Gastrocnemius medialis (tissue), 4 donors: ENCODE data around the gene XKR7. TPM values are rescaled to one million over a fixed set of nuclear protein-coding genes. Genes with fewer than 3 reads are reported as not detected.
A peak's percentile ranks its signal among the peaks of the same experiment; 100 is the strongest.

Experiments
- ATAC-seq, 2 donors: fragments of 150-250 bp; one replicate each; pipeline ENCODE4 v1.9.1; 2016
- DNase-seq, 2 donors: peaks; one replicate each; pipeline ENCODE4 v3.0.0-alpha.2; 2019
- H3K27ac ChIP-seq, 4 donors: fragments of 200-600 bp; sonication (generic); 1 replicate in 1 of 4; 2 replicates in 3 of 4; pipeline ENCODE4 v1.5.1; 2016 to 2018; ENCODE audit warnings: mild to moderate bottlenecking in 2 of 4, moderate library complexity in 1 of 4
- H3K27me3 ChIP-seq, 3 donors: fragments of 200-600 bp; sonication (generic) in 2 of 3; 1 replicate in 1 of 3; 2 replicates in 2 of 3; pipeline versions ENCODE4 v1.5.1 to v1.6.0; 2016 to 2019; ENCODE audit warnings: mild to moderate bottlenecking in 1 of 3, moderate library complexity in 1 of 3
- H3K36me3 ChIP-seq, 2 donors: fragments of 200-600 bp; sonication (generic) in 1 of 2; one replicate each; pipeline ENCODE4 v1.5.1; 2017 to 2018
- H3K4me1 ChIP-seq, 2 donors: fragments of 200-600 bp; sonication (generic) in 1 of 2; one replicate each; pipeline ENCODE4 v1.5.1; 2016 to 2017; ENCODE audit warnings: mild to moderate bottlenecking in 2 of 2
- H3K4me3 ChIP-seq, 4 donors: fragments of 200-600 bp; sonication (generic) in 3 of 4; 1 replicate in 1 of 4; 2 replicates in 3 of 4; pipeline ENCODE4 v1.5.1; 2016 to 2019; ENCODE audit warnings: mild to moderate bottlenecking in 2 of 4
- H3K9me3 ChIP-seq, 3 donors: fragments of 200-600 bp; sonication (generic) in 2 of 3; 1 replicate in 1 of 3; 2 replicates in 2 of 3; pipeline ENCODE4 v1.5.1; 2016 to 2019
- CTCF ChIP-seq, 5 experiments: fragments of 450-650 bp in 3 of 5; fragments of 200-600 bp in 2 of 5; sonication (generic) in 2 of 5; IDR thresholded peaks in 4 of 5; conservative IDR thresholded peaks in 1 of 5; 1 replicate in 4 of 5; 2 replicates in 1 of 5; pipeline ENCODE4 v1.5.1; 2016 to 2019; ENCODE audit warnings: antibody characterized with exemption in 5 of 5, mild to moderate bottlenecking in 3 of 5, moderate library complexity in 3 of 5
- POLR2A ChIP-seq, 2 donors: fragments of 450-650 bp; IDR thresholded peaks; one replicate each; pipeline ENCODE4 v1.6.1; 2017; ENCODE audit warnings: antibody characterized with exemption in 2 of 2, mild to moderate bottlenecking in 2 of 2, moderate library complexity in 2 of 2
- in situ Hi-C, 4 donors: fragments of 200-750 bp; cut with MboI; loops; one replicate each; pipeline versions ENCODE4 v1.15.0 to v1.8.0; 2017; ENCODE audit warnings: low sequenced_read_pairs in 4 of 4
- intact Hi-C: fragments of 100-400 bp; cut with DNase I; formaldehyde crosslinking; loops from one replicate; pipeline ENCODE4 v1.15.1; 2023; ENCODE audit warnings: low total_unique reads
- total RNA-seq, 4 donors: library from RNA; depleted of rRNA; stranded (reverse); fragments of >200 nt; gene quantifications; one replicate each; pipeline versions ENCODE4 v1.1.0 to v1.2.3, GENCODE V29; 2016

Gene XKR7
- total RNA-seq, 4 donors from 2014 or later = not detected

GRCh38 chr20:31949877-31950646 lies 17.9 kb upstream of the XKR7 start:
- Histone ChIP-seq H3K9me3 (no peaks in the 10 kb centered on the region), H3K4me3 (peak overlapping the region in 1 of 4 donors; percentile 90), H3K4me1 (peaks cover 10 to 11% of the 10 kb centered on the region in 2 donors), H3K27ac (no peak overlapping the region), H3K27me3 (no peaks in the 10 kb centered on the region), H3K36me3 (peaks cover 0 to 39% of the 10 kb centered on the region in 2 donors)
- intact Hi-C loops = loop anchor here (2.0 to 10.0 kb wide), 2 partner anchors 71 to 225 kb away; partner anchors contain the start of gene BCL2L1
- no peak for DNase-seq
- ATAC-seq = no peak
- in situ Hi-C loops = loop anchor here (5.0 to 10.0 kb wide), 3 partner anchors 93 to 125 kb away; no protein-coding TSS in a partner anchor
- TF ChIP-seq CTCF (IDR thresholded peaks at IDR 0.05 in 4 of 5, conservative IDR thresholded peaks at IDR 0.05 in 1 of 5) (no peak), POLR2A (IDR thresholded peaks at IDR 0.05) (no peak)

GRCh38 chr20:31951203-31951529 lies 16.8 kb upstream of the XKR7 start:
- Histone ChIP-seq H3K27me3 (no peaks in the 10 kb centered on the region), H3K4me1 (peaks cover 10 to 11% of the 10 kb centered on the region in 2 donors), H3K36me3 (peaks cover 0 to 28% of the 10 kb centered on the region in 2 donors), H3K9me3 (no peaks in the 10 kb centered on the region), H3K4me3 (peak overlapping the region; percentile 87 to 99 (median 90)), H3K27ac (peak overlapping the region; percentile 83 to 92 (median 86))
- DNase-seq (no peak), ATAC-seq (no peak)
- no peak for TF ChIP-seq CTCF (IDR thresholded peaks at IDR 0.05 in 4 of 5, conservative IDR thresholded peaks at IDR 0.05 in 1 of 5)
- TF ChIP-seq POLR2A (IDR thresholded peaks at IDR 0.05) = no peak
- intact Hi-C loops (loop anchor here (2.0 to 10.0 kb wide), 2 partner anchors 72 to 226 kb away; partner anchors contain the start of gene BCL2L1), in situ Hi-C loops (loop anchor here (5.0 to 10.0 kb wide), 3 partner anchors 94 to 126 kb away; no protein-coding TSS in a partner anchor)

DNA sequence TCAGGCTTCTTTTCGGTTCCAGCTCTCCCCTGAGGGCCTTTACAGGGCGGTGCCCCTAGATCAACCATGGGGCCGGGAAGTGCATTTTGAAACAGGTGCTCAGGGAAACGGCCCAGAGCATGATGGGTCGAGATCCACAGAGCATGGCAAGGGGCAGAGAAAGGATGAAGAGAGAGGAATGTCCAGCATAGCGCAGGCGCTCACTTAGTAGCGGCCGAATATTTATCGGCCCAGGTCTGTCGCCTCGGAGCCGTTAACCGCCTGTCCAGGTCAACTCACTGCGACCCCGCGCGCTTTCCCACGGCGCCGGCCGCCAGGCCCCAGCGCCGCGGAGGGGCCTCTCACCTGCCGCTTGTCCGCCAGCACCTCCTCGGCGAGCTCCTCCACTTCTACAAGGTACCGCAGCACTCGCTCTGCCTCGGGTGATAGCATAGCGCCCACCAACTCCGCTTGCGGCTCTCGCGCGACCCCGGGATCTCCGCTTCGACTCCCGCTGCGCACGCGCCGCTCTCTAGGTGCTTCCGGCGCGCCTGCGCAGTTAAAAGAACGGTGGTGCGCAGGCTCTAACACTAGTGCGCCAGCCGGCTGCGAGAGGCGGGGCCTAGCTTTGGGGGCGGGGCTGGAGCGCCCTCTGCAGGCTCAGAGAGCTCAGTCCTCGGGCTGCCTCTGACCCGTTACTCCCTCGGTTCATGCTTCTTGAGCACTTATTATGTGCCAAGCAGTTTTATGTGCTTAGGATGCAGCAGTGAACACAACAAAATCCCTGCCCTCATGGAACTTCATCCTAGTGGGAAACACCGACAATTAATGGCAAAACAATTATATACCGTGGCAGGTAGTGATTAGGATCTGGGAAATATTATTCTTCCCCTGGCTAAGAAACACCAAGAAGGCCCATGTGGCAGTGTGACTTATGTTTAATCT lies 16.2 kb upstream of the XKR7 start, which contains the start of gene PDRG1:
Gene PDRG1 (minus strand): TSS at position 517 of the 924 bp plus-strand sequence. CDS start 85 bp downstream, at position 432.
- peak within 1 kb of the TSS; percentile 83 to 92 (median 86) for H3K27ac ChIP-seq
- intact Hi-C loops (loop anchor here (1.0 to 10.0 kb wide), 5 partner anchors 73 to 227 kb away; partner anchors contain the start of gene BCL2L1), in situ Hi-C loops (loop anchor here (5.0 to 10.0 kb wide), 3 partner anchors 94 to 127 kb away; no protein-coding TSS in a partner anchor)
- H3K27me3 ChIP-seq = no peaks in the 10 kb centered on the region
- peaks cover 10 to 11% of the 10 kb centered on the region in 2 donors for H3K4me1 ChIP-seq
- ATAC-seq (peak; percentile 95 to 97), DNase-seq (peak; percentile 90 to 93)
- TF ChIP-seq POLR2A (IDR thresholded peaks at IDR 0.05) (peak; percentile 72 to 77), CTCF (IDR thresholded peaks at IDR 0.05 in 4 of 5, conservative IDR thresholded peaks at IDR 0.05 in 1 of 5) (peak; percentile 83 to 97 (median 89))
- no peaks in the 10 kb centered on the region for H3K9me3 ChIP-seq
- peaks cover 0 to 21% of the 10 kb centered on the region in 2 donors for H3K36me3 ChIP-seq
- H3K4me3 ChIP-seq = peak within 1 kb of the TSS; percentile 87 to 99 (median 90)

DNA sequence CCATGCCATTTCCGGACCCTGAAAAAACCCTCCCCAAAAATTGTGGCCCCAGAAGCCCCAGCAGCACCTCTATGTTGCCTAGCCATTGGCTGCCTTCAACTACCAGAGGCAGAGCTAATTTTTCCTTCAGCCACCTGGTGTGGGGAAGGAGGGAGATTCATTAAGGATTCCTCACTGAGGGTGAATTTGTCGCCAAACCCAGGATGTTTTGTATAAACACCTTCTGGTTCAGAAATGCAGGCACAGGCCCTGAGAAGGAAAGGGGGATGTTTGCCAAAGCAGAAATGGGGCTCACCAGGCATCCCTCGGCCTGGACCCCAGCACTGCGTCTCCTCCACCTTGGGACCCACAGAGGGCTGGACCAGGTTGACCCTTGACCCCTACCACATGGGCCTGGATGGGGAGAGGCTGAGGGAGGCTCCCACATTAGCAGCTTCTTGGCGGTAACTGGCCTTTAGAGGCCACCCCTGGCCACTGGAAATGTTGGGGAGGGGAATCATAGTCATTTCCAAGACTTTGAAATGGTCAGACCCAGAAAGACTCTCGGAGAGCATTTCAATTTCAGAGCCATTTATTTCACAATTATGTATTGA lies 14.3 kb upstream of the XKR7 start:
- no peak for ATAC-seq
- TF ChIP-seq POLR2A (IDR thresholded peaks at IDR 0.05) = no peak
- TF ChIP-seq CTCF (IDR thresholded peaks at IDR 0.05 in 4 of 5, conservative IDR thresholded peaks at IDR 0.05 in 1 of 5) = no peak
- H3K9me3 ChIP-seq = no peaks in the 10 kb centered on the region
- H3K36me3 ChIP-seq = peaks cover 0 to 3% of the 10 kb centered on the region in 2 donors
- no peak for DNase-seq
- H3K27me3 ChIP-seq = no peaks in the 10 kb centered on the region
- H3K4me3 ChIP-seq = no peak overlapping the region
- intact Hi-C loops (loop anchor here (2.0 to 10.0 kb wide), 2 partner anchors 77 to 229 kb away; partner anchors contain the start of gene BCL2L1), in situ Hi-C loops (loop anchor here (5.0 to 10.0 kb wide), 3 partner anchors 96 to 129 kb away; no protein-coding TSS in a partner anchor)
- no peak overlapping the region for H3K27ac ChIP-seq
- peaks cover 10 to 11% of the 10 kb centered on the region in 2 donors for H3K4me1 ChIP-seq
